Measurements from ENCODE around the gene KRT12.
A peak's percentile ranks its signal among the peaks of the same experiment; 100 is the strongest.

The KRT12 gene

DNA sequence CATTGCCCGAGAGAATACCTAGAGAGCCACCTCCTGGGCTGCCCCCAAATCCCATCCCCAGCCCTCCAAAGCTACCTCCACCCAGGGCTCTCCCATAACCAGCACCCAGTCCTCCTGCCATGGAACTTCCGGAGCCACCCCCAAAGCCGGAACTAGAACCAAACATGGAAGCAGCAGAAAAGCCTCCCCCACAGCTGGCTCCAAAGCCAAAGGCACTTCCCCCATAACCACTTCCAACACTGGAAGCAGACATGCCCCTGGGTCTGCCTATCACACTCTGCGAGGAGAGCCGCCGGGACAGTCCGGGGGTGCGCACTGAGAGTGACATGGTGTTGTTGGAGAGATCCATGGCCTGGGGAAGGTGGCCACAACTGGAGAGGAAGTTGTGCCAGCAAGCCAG is at the start of gene KRT12:
Gene KRT12 (minus strand): TSS at position 386 of the 400 bp plus-strand sequence. CDS start 37 bp downstream, at position 349.
- DNase-seq = no peak

DNA sequence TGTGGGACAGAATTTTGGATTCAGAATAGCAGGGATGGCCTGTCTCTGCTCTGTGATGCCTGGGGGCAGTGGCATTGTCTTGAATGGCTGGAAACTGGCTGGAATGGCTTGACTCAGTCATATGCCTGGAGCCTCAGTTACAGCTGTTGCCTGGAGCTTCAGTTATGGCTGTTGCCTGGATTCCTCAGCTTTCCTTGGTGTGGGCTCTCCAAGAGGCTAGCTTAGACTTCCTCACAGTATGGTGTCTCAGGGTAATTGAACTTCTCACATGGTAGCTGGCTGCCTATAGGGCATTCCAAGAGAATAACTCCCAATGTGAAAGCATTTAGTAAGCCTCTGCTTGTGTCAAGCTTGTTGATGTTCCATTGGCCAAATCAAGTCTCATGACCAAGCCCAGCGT is 49.3 kb upstream of the KRT12 start:
- DNase-seq = no peak

DNA sequence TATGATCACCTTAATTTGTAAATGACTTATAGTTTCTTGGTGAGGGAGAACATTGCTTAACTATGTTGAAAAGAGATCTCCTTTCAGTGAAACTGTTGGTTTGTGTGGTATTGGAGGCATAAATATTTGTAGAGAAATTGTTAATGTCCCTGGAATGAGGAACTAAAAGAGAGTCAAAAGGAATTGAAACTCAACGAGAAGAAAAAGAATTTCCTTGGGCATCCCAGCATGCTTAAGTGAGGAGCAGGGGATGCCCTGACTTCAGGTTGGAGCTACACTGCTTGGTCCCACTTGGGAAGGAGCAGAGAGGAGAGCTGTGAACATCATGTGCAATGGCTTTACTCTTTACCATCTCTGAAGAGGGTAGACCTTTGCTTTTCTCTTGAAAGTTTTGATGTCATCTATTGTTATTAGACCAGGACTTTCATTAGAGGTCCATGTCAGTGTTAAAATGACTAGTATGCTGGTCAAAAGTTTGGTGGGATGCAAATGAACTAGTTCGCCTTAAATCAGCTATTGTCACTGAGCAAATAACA is 48.8 kb upstream of the KRT12 start:
- DNase-seq = no peak

DNA sequence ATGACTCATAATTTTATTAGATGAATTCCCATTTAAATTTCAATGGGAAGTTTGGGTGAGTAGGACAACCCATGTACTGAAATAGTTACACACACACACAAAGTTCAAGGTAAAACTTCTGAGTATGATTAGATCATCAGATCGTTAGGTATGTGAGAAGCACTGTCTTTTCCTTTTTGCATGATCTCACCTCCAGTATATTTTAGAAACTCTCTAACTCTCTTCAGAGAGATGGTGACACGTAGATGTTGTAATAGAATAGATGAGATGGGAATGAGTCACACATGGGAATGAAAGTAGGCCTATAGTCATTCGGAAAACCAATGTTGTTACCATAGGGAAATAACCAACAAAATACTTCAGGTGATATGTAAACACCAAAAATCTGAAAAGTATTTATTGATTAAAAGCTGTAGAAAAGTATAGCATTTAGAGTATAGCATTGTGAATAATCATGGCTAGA is 48.2 kb upstream of the KRT12 start:
- peak; percentile 58 for DNase-seq

DNA sequence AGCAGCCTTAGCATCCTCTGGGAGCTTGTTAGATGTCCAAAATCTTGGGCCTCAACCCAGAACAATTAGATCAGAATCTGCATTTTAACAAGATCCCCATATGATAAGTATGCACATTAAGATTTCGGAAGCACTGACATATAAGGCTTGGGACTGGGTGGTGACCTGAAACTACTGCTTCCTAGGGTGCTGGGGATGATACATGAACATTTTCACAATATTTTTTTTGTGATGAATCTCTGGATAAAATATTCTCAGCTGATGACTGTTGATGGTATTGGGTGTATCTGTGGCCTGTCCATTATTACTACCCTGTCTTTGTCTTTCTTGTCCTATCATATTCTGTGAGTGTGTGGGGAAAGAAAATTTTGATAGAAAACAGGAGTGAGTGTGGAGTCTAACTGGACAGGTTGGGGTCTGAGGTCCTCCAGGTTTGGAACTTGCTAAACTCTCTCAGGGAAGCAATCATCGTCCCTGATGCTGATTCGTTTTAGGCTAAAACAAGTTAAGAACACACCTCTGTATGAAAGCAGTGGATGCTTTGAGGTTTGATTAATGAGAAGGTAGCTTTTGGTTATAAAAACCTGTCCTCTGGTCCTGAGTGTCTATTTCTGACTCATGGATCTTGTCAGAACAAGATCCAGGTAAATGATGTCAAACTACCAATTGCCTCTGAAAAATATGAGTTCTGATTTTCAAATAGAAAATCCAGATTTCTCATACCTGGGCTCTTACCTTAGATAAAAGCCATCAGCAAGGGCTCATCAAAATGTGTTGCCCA is 47.2 kb upstream of the KRT12 start:
- DNase-seq = no peak

DNA sequence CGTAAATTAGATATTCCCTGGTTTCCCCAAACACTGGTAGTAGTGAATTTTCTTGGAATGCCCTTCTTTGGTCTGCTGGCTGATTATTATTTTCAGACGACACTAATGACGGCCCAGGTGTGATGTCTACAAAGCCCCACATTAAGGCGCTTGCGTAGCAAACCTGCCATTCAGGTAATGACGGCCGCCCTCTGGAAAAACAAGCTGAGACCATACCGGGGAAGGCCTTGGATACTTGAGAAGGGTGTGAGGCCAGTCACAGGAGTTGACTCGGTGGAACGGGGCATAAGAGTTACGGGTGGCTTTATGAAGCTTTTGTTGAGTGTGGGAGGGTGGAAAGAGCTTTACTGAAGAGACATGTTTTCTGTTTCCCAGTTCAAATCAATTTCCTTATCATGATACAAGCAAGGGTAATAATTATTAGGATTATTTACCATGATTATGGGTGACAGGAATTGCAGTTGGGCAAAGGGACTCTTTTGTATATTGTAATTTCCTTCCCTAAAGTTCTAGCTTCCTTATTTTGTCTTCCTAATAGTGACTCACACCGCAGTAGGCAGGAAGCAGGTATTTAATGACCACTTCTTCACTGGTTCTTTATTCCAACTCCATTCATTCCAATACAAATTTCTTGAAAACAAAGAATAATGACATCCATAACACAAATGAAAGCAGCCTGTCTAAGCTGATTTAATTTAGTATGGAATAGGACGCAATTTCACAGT is 45.6 kb upstream of the KRT12 start:
- no peak for DNase-seq

DNA sequence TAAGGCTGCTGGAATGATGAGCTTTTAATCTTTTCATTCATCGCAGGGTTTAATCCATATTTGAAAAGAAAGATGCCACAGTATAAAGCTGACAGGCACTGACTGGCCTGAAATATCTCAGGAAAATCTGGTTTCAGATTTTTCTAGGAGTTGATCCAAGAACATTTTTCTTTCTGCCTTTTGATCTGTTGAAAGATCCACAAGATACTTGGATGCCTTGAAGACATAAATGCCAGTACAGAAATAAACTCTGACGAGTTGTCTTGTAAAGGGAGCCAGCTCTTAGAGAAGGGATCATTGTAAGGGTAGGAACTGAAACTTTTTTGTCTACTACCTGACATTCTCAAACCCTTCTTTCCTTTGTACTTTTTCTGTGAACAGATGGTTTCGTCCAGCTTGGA is 43.4 kb upstream of the KRT12 start:
- DNase-seq = no peak

DNA sequence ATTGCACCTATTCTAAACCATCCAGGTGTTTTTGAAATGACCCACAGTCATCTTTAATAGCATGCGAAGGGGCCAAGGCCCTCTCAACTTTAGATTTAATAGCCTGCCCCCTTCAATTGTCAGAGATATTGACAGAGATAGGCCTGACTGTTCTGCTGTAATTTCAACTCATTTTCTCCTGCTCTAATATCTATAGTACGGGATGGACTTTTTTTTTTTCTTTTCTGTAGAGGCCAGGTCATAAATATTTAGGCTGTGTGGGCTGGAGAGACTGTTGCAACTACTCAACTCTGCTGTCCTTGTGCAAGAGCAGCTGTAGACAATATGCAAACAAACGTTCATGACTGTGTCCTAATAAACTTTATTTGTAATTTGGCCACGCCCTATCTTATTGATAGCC is 42.7 kb upstream of the KRT12 start:
- DNase-seq = no peak

DNA sequence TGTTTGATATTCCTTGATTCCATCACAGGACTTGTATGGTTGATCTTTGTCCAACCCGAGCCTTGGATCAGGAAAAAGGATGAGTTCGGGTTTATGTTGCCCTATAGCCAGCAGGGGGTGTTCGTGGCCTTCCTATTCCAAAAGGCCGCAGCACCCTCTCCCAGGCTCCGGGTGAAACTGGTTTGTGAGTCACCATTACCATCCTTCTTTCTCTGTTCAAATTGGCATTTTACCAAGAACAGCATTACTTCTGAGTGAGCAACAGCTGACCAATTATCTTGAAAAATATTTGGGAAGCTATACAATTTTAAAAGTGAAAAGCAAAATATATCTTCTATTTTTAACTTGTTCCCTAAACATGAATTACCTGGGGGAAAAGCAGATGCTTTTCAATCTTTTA is 42.3 kb upstream of the KRT12 start:
- peak; percentile 78 for DNase-seq

DNA sequence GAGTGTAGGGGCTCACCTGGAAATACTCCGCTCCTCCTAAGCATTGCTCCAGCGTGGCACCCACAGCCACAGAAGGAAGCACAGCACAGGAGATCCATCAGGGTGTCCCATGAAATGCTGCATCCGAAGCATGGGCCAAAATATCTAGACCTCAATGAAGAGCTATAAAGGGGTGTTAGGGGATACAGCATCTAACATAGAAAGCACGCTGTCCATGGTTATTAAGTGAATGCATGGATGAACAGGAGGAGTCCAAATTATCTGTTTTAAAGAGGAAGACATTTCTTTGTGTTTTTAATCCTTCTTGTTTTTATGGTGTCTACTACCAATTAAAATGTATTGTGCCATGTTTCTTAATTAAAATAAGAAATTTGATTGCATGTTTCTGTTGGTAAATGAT is 39.6 kb upstream of the KRT12 start:
- no peak for DNase-seq

DNA sequence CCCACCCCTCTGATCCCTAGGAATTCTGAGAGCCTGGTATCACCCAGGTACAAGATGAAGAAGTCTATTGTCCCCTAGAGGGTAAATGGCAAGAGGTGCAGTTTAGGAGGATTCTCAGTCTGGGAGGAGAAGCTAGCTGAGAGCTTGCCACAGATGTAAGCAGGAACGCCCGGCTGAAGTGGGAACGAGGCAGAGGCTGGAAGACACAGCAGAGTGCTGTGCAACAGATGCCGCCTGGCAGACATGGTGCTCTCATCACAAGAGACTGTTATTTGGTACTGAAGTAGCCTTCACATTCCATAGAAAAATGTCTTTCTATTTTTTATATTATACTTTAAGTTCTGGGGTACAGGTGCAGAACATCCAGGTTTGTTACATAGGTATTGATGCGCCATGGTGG is 38.3 kb upstream of the KRT12 start:
- DNase-seq = no peak

DNA sequence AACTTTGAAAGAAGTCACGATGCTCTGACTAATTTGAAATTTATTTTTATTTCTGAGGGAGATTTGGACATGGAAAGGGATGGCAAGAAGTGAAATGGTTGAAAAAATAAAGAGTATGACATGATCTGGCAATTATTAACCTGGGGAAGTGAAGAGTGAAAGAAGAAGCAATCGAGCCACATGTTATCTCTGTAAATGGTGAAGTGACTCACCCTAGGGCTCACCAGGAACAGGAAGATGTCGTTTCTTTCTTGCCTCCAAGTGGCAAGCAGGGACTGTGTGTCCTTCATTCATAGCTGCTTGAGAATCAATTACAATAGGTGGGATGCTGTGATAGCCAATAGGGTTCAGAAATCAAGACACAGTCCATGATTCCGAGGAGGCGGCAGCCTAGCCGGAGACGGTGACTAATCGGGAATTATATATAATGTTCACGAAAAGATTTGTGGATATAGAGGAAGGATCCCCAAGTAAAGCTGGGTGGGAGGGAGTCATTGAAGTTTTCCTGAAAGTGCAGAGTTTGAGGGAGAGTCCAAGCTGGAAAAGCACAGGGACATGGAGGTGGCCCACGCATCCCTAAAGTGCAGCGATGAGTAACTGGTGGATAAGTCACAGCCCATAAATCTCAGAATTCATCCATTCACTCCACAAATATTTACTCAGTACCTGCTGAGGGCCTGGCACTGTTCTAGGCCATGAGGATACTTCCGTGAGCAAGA is 36.3 kb upstream of the KRT12 start:
- DNase-seq = peak; percentile 19

DNA sequence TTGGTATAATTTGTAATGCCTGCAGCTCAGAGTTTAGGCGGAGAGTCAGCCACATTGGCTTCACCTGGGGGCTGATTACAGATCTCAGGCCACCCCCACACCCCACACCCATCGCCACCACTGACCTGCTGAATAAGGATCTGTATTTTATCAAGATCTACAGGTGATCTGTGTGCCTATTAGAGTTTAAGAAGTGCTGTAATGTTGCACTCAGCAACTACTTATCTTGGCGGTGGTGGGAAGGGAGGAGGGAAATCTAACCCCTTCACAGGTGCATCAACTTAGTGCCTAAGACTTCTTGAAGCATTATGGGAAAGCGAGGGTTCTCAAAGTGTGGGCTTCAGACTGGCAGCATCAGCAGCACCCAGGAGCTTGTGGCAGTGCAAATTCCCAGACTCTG is 35.5 kb upstream of the KRT12 start:
- no peak for DNase-seq

DNA sequence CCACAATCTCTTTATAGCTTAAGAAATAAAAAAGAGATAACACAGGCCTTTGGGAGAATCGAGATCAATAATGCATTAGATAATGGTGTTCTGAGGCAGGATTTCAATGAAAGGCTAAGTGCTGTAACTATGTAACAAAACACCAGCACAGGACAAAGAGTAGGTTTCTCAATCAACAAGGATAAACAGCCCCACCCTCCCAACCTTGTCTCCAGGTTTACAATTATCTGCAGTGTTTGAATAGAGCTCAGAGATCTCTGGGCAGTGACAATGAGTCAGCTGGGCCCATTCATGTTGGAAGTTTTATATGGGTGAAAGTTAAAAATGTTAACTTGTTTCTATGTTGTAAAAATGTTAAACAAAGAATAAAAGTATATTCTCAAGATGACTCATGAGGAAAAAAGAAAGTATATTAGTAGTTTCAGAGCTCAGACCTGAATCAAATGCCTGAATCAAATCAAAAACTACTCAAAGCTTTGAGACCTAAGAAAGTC is 35.0 kb upstream of the KRT12 start:
- DNase-seq = peak; percentile 26

DNA sequence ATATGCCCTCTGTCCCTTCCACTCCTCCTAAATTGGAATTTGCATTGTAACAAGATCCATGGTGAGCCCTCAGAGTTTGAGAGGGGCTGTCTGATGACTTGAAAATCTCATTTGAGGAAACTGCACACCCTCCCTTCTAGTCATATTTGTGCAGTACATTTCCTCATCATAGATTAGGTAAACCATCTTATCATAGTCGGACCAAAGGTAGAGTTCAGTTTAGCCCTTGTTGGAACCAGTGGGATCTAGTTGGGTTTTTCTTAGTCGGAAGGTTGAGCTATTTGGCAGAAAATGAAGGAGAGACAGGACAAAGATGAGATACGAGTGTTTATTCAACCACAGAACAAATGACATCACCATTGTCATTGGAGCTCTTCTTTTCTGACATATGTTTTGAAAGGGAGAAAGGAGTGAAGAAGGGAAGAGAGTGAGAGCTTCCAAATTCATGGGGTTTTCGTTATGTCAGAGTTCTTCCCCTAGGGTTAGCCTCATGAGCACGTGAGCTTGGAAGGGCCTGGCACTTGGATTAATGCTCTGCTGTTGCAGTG is 33.9 kb upstream of the KRT12 start:
- DNase-seq = no peak

DNA sequence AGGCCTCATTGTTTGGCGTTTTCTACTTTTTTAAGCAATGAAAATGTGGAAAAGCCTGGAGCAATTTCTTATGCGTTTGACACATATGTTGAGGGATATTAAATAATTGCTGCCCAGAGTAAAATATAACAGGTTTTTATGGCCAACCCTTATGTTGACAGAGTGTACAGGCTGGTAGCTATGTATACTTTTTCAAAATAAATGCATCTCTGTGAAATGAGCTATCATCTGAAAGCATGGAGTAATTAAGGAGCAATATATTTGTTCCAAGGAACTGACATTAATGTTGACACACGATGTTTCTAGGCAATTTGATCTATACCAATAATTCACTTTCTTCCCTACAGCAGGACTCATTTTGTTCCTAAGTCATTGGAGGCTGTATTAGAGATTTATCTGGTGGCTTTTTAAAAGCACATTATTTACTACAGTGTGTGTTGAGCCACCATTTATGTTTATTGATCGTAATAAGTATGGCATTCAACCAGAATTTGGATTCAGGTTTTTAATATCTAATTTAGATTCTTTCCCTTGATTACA is 30.0 kb upstream of the KRT12 start:
- DNase-seq = no peak

DNA sequence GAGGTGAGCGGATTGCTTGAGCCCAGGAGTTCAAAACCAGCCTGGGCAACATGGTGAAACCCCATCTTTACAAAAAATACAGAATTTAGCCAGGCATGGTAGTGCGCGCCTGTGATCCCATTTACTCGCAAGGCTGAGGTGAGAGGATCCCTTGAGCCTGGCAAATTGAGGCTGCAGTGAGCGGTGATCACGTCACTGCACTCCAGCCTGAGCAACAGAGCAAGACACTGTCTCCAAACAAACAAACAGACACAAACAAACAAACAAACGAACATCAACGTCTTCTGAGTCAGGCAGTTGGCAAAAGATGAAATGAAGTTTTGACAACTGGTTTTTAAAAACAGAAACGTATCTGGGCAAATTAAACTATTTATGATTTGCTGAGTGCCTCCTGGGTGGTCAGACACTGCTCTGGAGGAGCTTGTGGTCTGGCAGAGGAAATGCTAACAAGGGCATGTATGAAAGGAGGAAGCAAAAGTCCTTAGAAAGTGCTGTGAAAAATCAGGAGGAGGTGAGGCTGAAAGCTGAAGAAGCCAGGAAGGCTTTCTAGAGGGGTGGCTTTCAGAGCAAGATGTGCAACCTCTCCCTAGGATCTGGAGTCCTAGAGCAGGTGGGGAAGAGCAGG is 28.2 kb upstream of the KRT12 start:
- no peak for DNase-seq

DNA sequence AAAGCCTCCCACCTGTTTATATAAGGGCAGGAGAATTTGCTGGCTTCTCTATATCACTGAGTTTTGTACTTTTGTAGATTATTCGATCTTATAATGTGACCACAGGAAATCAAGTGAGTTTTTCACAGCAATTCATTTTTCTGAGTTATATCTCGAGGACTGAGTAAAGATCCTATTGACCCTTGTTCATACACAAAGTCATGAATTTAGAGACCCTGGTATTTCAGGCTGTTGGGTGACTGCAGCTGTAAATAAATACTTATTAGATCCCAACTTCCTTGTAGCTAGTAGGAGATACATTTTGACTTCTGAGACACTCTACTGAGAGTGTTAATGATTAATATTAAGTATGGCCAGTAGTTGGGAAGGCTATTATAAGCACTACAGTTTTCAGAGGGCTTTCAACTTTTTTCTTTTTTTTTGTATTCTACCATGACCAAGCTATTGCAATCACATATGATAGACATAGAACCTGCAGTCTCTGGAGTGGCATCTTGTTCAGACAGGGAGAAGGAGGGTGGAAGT is 21.2 kb upstream of the KRT12 start:
- no peak for DNase-seq

DNA sequence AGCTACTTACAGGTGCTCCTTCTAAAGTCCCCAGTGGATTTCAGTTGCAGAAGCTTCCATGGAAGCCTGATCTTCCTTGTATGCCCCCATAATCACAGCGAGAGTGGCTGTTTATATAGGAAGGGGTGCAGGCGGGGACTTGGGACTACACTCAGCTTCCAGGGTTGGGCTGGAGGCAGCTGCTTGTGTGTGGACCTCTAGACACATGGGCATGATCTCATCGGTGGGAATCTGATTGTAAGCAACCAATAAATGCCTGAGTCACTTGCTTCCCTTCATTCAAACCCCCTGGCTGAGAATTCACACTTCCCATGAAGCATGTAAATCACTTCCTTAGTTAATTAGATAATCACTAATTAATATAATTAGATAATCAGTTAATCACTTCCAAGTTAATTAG is 19.1 kb upstream of the KRT12 start:
- no peak for DNase-seq

DNA sequence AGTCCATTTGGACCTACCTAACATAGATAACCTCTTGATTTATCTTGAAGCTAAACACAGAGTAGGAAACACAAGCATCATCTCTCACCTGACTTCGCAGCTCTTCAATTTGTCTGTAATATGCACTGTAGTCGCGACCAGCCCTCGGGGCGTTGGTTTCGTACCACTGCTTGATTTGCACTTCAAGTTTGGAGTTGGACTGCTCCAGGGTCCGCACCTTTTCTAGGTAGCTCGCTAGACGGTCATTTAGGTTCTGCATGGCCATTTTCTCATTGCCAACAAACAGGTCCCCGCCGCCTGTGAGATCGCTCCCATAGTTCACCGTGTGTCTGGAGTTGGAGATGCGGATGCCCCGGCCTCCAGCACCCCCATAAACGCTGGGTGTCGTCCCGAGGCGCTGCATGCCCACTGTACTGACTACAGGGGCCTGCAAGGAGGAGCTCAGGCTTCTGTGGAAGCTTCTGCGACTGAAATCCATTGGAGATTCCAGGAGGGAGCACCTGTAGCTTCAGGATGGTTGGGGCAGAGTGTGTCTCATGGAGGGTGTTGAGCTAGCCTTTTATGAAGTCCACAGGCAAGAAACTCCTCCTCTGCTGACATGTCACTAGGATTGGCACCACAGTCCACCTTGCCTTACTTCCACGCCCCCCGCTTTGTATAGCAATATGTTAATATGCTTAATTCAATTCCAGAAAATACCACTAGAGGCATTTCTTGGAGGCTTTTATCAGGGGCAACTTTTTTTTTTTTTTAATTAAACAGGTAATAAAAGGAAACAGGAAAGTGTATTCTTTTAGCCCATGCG is 17.9 kb upstream of the KRT12 start, which contains the start of gene KRT20:
Gene KRT20 (minus strand): TSS at position 535 of the 805 bp plus-strand sequence. CDS start 57 bp downstream, at position 478.
- DNase-seq = no peak

All from activated CD4-positive, alpha-beta T cell treated with anti-CD3 and anti-CD28 coated beads, Interleukin-10, Interleukin-2, amounts not matched to agents 100 ng/mL and 50 ng/mL, durations not matched to agents 16 hours and 8 hours (primary cell).